H1 (cell line): ENCODE results near the gene ZBTB34.

Source experiments
- ATF3 ChIP-seq: IDR thresholded peaks from 2 replicates; pipeline ENCODE4 v1.6.1; 2011; ENCODE audit warnings: low read depth, mild to moderate bottlenecking, low read length; ENCODE audit not compliant: insufficient read depth
- CREB1 ChIP-seq: IDR thresholded peaks from 2 replicates; pipeline ENCODE4 v1.6.1; 2012; ENCODE audit warnings: inconsistent platforms
- CTBP2 ChIP-seq: IDR thresholded peaks from 2 replicates; pipeline ENCODE4 v1.7.0; 2011; ENCODE audit warnings: borderline replicate concordance, mild to moderate bottlenecking, moderate library complexity, mixed read lengths, low read length; ENCODE audit not compliant: insufficient read depth, insufficient read length
- CTCF ChIP-seq, 3 experiments: IDR thresholded peaks; 1 replicate in 2 of 3; 2 replicates in 1 of 3; pipeline versions ENCODE4 v1.5.1 to v1.6.1; 2011; ENCODE audit warnings: low read length in 3 of 3, mild to moderate bottlenecking in 3 of 3, inconsistent platforms in 2 of 3, low read depth in 1 of 3, moderate library complexity in 1 of 3; ENCODE audit not compliant: insufficient read depth in 1 of 3; ENCODE audit errors: control extremely low read depth in 1 of 3
- POLR2A ChIP-seq, 2 experiments: IDR thresholded peaks; 1 replicate in 1 of 2; 2 replicates in 1 of 2; pipeline ENCODE4 v1.6.1; 2011; ENCODE audit warnings: low read depth in 2 of 2, low read length in 2 of 2, mild to moderate bottlenecking in 2 of 2; ENCODE audit errors: control extremely low read depth in 1 of 2
- RFX5 ChIP-seq: IDR thresholded peaks from 2 replicates; pipeline ENCODE4 v1.6.1; 2011; ENCODE audit warnings: low read depth, low read length, improper control_type of control experiment, borderline replicate concordance
- SP4 ChIP-seq: IDR thresholded peaks from 2 replicates; pipeline ENCODE4 v1.6.1; 2012; ENCODE audit warnings: low read length, inconsistent platforms
- TAF1 ChIP-seq: IDR thresholded peaks from 2 replicates; pipeline ENCODE4 v1.6.1; 2011; ENCODE audit warnings: mild to moderate bottlenecking, low read depth, low read length
- ZNF274 ChIP-seq: IDR thresholded peaks from 2 replicates; pipeline ENCODE4 v1.7.0; 2012; ENCODE audit warnings: low read length, borderline replicate concordance; ENCODE audit errors: extremely low read depth

GRCh38 chr9:126854734-126855133 lies 5.7 kb upstream of the ZBTB34 start:
- TF ChIP-seq CTCF (IDR thresholded peaks at IDR 0.05; ENCODE audit: control extremely low read depth in 1 of 3, insufficient read depth in 1 of 3, low read depth in 1 of 3, low read length in 3 of 3) (no peak), SP4 (no peak), POLR2A (IDR thresholded peaks at IDR 0.05; ENCODE audit: control extremely low read depth in 1 of 2, low read depth in 2 of 2, low read length in 2 of 2) (no peak), TAF1 (no peak), ATF3 (no peak), CTBP2 (no peak), RFX5 (no peak), ZNF274 (no peak), CREB1 (no peak)
